HepG2 (cell line): ENCODE measurements around the gene NAXD. TPM values are rescaled to one million over a fixed set of nuclear protein-coding genes. Genes with fewer than 3 reads are reported as not detected.

ENCODE experiments used
- ATAC-seq: fragments of 200-7000 bp; cut with Tn5 transposase; 3 replicates; pipeline ENCODE4 v1.9.1; 2020; ENCODE audit warnings: mild to moderate bottlenecking, moderate library complexity
- BruUV-seq: library from RNA; stranded (reverse); fragments of 400-500 nt; replicated peaks from 2 replicates; lab custom pipeline; 2021; lab: Mats Ljungman, UMichigan
- CTCF ChIA-PET: fragments of 300-600 bp; formaldehyde crosslinking; extraction: SDS; loops from one replicate; lab custom pipeline; 2021; ENCODE audit warnings: low total read pairs, inconsistent platforms, low intra/inter-chr PET ratio; lab: Yijun Ruan, JAX
- POLR2A ChIA-PET: fragments of 350-600 bp; sonication (Branson Sonifier 250); formaldehyde crosslinking; loops from one replicate; lab custom pipeline; 2020; ENCODE audit warnings: antibody characterized with exemption, inconsistent platforms; lab: Yijun Ruan, JAX
- DNase-seq: peaks from one replicate; pipeline ENCODE4 v3.0.0-alpha.2; 2015; ENCODE audit warnings: low spot score
- FAIRE-seq: peaks from 3 replicates; lab custom pipeline; 2011; peaks lifted over from hg19 to GRCh38; lab: Jason Lieb, UNC
- H2AFZ ChIP-seq: one replicate; pipeline ENCODE4 v1.6.1; 2011; ENCODE audit warnings: low read length, inconsistent platforms
- H3K27ac ChIP-seq: fragments of 300-600 bp; 3 replicates; pipeline ENCODE4 v1.8.0; 2011; ENCODE audit warnings: mixed run types, mild to moderate bottlenecking, mixed read lengths, low read length, inconsistent platforms; ENCODE audit not compliant: insufficient read depth; ENCODE audit errors: extremely low read length
- H3K27me3 ChIP-seq, 2 experiments: fragments of 200-600 bp in 1 of 2; 2 replicates in 1 of 2; 3 replicates in 1 of 2; pipeline versions ENCODE4 v1.6.0 to v1.8.0; 2011; ENCODE audit warnings: low read length in 2 of 2, mild to moderate bottlenecking in 2 of 2, moderate library complexity in 2 of 2, inconsistent platforms in 1 of 2; ENCODE audit not compliant: insufficient read depth in 2 of 2, control insufficient read depth in 1 of 2
- H3K36me3 ChIP-seq, 2 experiments: fragments of 200-600 bp in 1 of 2; replicated peaks in 1 of 2; 2 replicates in 1 of 2; 3 replicates in 1 of 2; pipeline versions ENCODE4 v1.5.1 to v1.8.0; 2011; ENCODE audit warnings: low read length in 2 of 2, inconsistent platforms in 1 of 2; ENCODE audit not compliant: insufficient read depth in 2 of 2, control insufficient read depth in 1 of 2
- H3K4me1 ChIP-seq: 2 replicates; pipeline ENCODE4 v1.5.1; 2012; ENCODE audit warnings: low read length, inconsistent platforms; ENCODE audit not compliant: insufficient read depth
- H3K4me2 ChIP-seq: 2 replicates; pipeline ENCODE4 v1.6.0; 2011; ENCODE audit warnings: low read depth, low read length, inconsistent platforms
- H3K4me3 ChIP-seq, 3 experiments: fragments of 200-600 bp in 1 of 3; sonication (generic), shearing (Covaris generic) in 1 of 3; replicated peaks in 1 of 3; 2 replicates each; pipeline ENCODE4 v1.5.1; 2011 to 2016; ENCODE audit warnings: low read length in 3 of 3, inconsistent platforms in 2 of 3, low read depth in 2 of 3, mild to moderate bottlenecking in 2 of 3, control low read depth in 1 of 3, mixed read lengths in 1 of 3; ENCODE audit not compliant: insufficient read depth in 1 of 3
- H3K79me2 ChIP-seq: one replicate; pipeline ENCODE4 v1.6.1; 2011; ENCODE audit warnings: low read length, inconsistent platforms; ENCODE audit not compliant: insufficient read depth
- H3K9ac ChIP-seq: 2 replicates; pipeline ENCODE4 v1.6.0; 2011; ENCODE audit warnings: mild to moderate bottlenecking, low read depth, low read length, inconsistent platforms; ENCODE audit not compliant: insufficient read depth
- H3K9me3 ChIP-seq: 2 replicates; pipeline ENCODE4 v1.5.1; 2012; ENCODE audit warnings: mild to moderate bottlenecking, low read length
- H4K20me1 ChIP-seq: 2 replicates; pipeline ENCODE4 v1.6.0; 2011; ENCODE audit warnings: inconsistent platforms, mild to moderate bottlenecking, low read length, moderate library complexity; ENCODE audit not compliant: insufficient read depth
- ARNT ChIP-seq: fragments of 450-650 bp; IDR thresholded peaks from 2 replicates; pipeline ENCODE4 v1.6.1; 2017
- ATF6 ChIP-seq: sonication (generic); formaldehyde crosslinking; conservative IDR thresholded peaks from 2 replicates; pipeline ENCODE4 v1.4.0; 2020; ENCODE audit warnings: missing genetic modification reagents
- DNMT1 ChIP-seq: sonication (generic); formaldehyde crosslinking; IDR thresholded peaks from 2 replicates; pipeline ENCODE4 v1.5.1; 2020; ENCODE audit warnings: mild to moderate bottlenecking, missing genetic modification reagents
- HDAC6 ChIP-seq: fragments of 200-600 bp; sonication (generic); IDR thresholded peaks from 2 replicates; pipeline ENCODE4 v1.7.0; 2017; ENCODE audit warnings: mild to moderate bottlenecking, antibody characterized with exemption, low read length, low read depth
- THYN1 ChIP-seq: sonication (generic); formaldehyde crosslinking; IDR thresholded peaks from 2 replicates; pipeline ENCODE4 v1.8.1; 2023; ENCODE audit warnings: low read depth, mild to moderate bottlenecking, moderate library complexity, missing genetic modification reagents, borderline replicate concordance
- ZHX2 ChIP-seq, 2 experiments: sonication (generic) in 1 of 2; formaldehyde crosslinking in 1 of 2; IDR thresholded peaks; 2 replicates each; pipeline versions ENCODE4 v1.6.1 to v1.9.0; 2014 to 2022; ENCODE audit warnings: antibody characterized with exemption in 1 of 2, borderline replicate concordance in 1 of 2, inconsistent platforms in 1 of 2, low read depth in 1 of 2, missing genetic modification reagents in 1 of 2
- ZNF670 ChIP-seq: sonication (generic); formaldehyde crosslinking; IDR thresholded peaks from 2 replicates; pipeline ENCODE4 v1.8.0; 2022; ENCODE audit warnings: mild to moderate bottlenecking, missing genetic modification reagents, borderline replicate concordance
- WGBS: methylation state at CpG from one replicate; pipeline ENCODE4 v1.1.6; 2017; ENCODE audit warnings: low lambda C conversion rate; 5-methylcytosine and 5-hydroxymethylcytosine counted together
- in situ Hi-C: cut with HindIII; loops from 2 replicates; pipeline ENCODE4 v1.10.0; 2017; ENCODE audit warnings: low pct_unique_long_range_greater_than_20kb; ENCODE audit not compliant: extremely low pct_ligation_motif_present
- intact Hi-C: fragments of 100-400 bp; cut with micrococcal nuclease; formaldehyde crosslinking; loops from one replicate; pipeline ENCODE4 v1.10.0; 2022; ENCODE audit not compliant: unreplicated experiment
- polyA plus RNA-seq, 8 experiments: library from polyadenylated mRNA; depleted of rRNA in 3 of 8; stranded (reverse) in 7 of 8; unstranded in 1 of 8; fragments of >200 nt; fragmentation: Illumina TruSeq in 4 of 8; extraction: Trizol in 4 of 8; gene quantifications; 2 replicates each; pipeline versions ENCODE4 v1.2.1 to v1.2.3, GENCODE V29; 2011 to 2016; ENCODE audit warnings: low read depth in 4 of 8, missing spikeins in 1 of 8, mixed read lengths in 1 of 8; ENCODE audit not compliant: insufficient read depth in 1 of 8
- total RNA-seq, 5 experiments: library from RNA; depleted of rRNA; stranded (reverse); fragments of >200 nt; fragmentation: Illumina TruSeq; extraction: Trizol; gene quantifications; 2 replicates each; pipeline ENCODE4 v1.2.3, GENCODE V29; 2016; ENCODE audit warnings: low read depth in 1 of 5
- TF ChIP-seq, protein P1 (sequence below): conservative IDR thresholded peaks from 2 replicates; pipeline ENCODE4 v1.6.1; 2018; ENCODE audit warnings: missing genetic modification reagents
- TF ChIP-seq, protein P2 (sequence below): sonication (generic); formaldehyde crosslinking; IDR thresholded peaks from 2 replicates; pipeline ENCODE4 v1.5.1; 2020; ENCODE audit warnings: missing genetic modification reagents, mild to moderate bottlenecking, borderline replicate concordance
- TF ChIP-seq, protein P3 (sequence below), 2 experiments: sonication (generic) in 1 of 2; formaldehyde crosslinking in 1 of 2; IDR thresholded peaks; 2 replicates each; pipeline versions ENCODE4 v1.4.0 to v1.6.1; 2018 to 2020; ENCODE audit warnings: missing genetic modification reagents in 2 of 2, borderline replicate concordance in 1 of 2, low read depth in 1 of 2, mild to moderate bottlenecking in 1 of 2, missing biosample characterization in 1 of 2

The NAXD gene
- total and polyA plus RNA-seq, 2 of the 13 experiments (the other 11 are each of a cell fraction or from before 2014, with no cell fraction given): 19.0 to 23.2 TPM

GRCh38 chr13:110653271-110653670, 37.9 kb downstream of the NAXD start:
- Histone ChIP-seq H4K20me1 (no peaks in the 10 kb centered on the region), H3K36me3 (peaks cover 5 to 35% of the 10 kb centered on the region in 2 experiments), H3K27me3 (no peaks in the 10 kb centered on the region), H3K79me2 (no peaks in the 10 kb centered on the region), H3K4me1 (no peaks in the 10 kb centered on the region), H2AFZ (no peak overlapping the region), H3K9me3 (no peaks in the 10 kb centered on the region), H3K4me2 (no peak overlapping the region), H3K9ac (no peak overlapping the region), H3K4me3 (no peak overlapping the region), H3K27ac (no peak overlapping the region)
- ATAC-seq (no peak), DNase-seq (no peak), FAIRE-seq (no peak)
- in situ Hi-C loops: no loop called here
- ChIA-PET CTCF (no interaction called here), POLR2A (no interaction called here)
- 90% methylated on average over 14 of the region's 14 CpGs for WGBS
- no TSS peak for BruUV-seq
- intact Hi-C loops: no loop called here
- TF ChIP-seq ATF6 (CRISPR knock-in tag): no peak
- TF ChIP-seq THYN1 (CRISPR knock-in tag): no peak
- no peak for TF ChIP-seq ARNT
- no peak for TF ChIP-seq ZHX2 (IDR thresholded peaks at IDR 0.05; ENCODE audit: low read depth)
- TF ChIP-seq ZHX2 (CRISPR knock-in tag; IDR thresholded peaks at IDR 0.05; ENCODE audit: borderline replicate concordance): no peak
- TF ChIP-seq DNMT1: no peak
- TF ChIP-seq, protein P1, sequence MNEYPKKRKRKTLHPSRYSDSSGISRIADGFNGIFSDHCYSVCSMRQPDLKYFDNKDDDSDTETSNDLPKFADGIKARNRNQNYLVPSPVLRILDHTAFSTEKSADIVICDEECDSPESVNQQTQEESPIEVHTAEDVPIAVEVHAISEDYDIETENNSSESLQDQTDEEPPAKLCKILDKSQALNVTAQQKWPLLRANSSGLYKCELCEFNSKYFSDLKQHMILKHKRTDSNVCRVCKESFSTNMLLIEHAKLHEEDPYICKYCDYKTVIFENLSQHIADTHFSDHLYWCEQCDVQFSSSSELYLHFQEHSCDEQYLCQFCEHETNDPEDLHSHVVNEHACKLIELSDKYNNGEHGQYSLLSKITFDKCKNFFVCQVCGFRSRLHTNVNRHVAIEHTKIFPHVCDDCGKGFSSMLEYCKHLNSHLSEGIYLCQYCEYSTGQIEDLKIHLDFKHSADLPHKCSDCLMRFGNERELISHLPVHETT (CRISPR knock-in tag): no peak
- no peak for TF ChIP-seq HDAC6
- TF ChIP-seq, protein P2, sequence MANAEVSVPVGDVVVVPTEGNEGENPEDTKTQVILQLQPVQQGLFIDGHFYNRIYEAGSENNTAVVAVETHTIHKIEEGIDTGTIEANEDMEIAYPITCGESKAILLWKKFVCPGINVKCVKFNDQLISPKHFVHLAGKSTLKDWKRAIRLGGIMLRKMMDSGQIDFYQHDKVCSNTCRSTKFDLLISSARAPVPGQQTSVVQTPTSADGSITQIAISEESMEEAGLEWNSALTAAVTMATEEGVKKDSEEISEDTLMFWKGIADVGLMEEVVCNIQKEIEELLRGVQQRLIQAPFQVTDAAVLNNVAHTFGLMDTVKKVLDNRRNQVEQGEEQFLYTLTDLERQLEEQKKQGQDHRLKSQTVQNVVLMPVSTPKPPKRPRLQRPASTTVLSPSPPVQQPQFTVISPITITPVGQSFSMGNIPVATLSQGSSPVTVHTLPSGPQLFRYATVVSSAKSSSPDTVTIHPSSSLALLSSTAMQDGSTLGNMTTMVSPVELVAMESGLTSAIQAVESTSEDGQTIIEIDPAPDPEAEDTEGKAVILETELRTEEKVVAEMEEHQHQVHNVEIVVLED (CRISPR knock-in tag): no peak
- no peak for TF ChIP-seq ZNF670 (CRISPR knock-in tag)
- TF ChIP-seq, protein P3, sequence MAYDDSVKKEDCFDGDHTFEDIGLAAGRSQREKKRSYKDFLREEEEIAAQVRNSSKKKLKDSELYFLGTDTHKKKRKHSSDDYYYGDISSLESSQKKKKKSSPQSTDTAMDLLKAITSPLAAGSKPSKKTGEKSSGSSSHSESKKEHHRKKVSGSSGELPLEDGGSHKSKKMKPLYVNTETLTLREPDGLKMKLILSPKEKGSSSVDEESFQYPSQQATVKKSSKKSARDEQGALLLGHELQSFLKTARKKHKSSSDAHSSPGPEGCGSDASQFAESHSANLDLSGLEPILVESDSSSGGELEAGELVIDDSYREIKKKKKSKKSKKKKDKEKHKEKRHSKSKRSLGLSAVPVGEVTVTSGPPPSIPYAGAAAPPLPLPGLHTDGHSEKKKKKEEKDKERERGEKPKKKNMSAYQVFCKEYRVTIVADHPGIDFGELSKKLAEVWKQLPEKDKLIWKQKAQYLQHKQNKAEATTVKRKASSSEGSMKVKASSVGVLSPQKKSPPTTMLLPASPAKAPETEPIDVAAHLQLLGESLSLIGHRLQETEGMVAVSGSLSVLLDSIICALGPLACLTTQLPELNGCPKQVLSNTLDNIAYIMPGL (CRISPR knock-in tag; IDR thresholded peaks at IDR 0.05; ENCODE audit: borderline replicate concordance in 1 of 2, low read depth in 1 of 2): no peak
